ENCODE measurements around the gene DAPK1.

DAPK1 gene

DNA sequence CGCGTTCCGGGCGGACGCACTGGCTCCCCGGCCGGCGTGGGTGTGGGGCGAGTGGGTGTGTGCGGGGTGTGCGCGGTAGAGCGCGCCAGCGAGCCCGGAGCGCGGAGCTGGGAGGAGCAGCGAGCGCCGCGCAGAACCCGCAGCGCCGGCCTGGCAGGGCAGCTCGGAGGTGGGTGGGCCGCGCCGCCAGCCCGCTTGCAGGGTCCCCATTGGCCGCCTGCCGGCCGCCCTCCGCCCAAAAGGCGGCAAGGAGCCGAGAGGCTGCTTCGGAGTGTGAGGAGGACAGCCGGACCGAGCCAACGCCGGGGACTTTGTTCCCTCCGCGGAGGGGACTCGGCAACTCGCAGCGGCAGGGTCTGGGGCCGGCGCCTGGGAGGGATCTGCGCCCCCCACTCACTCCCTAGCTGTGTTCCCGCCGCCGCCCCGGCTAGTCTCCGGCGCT, at the start of gene DAPK1:
Gene DAPK1, plus strand, starts transcription at position 264 of the 442 bp plus-strand sequence. CDS start 1,211 bp downstream, outside the sequence.
- peak; percentile 47 for DNase-seq

DNA sequence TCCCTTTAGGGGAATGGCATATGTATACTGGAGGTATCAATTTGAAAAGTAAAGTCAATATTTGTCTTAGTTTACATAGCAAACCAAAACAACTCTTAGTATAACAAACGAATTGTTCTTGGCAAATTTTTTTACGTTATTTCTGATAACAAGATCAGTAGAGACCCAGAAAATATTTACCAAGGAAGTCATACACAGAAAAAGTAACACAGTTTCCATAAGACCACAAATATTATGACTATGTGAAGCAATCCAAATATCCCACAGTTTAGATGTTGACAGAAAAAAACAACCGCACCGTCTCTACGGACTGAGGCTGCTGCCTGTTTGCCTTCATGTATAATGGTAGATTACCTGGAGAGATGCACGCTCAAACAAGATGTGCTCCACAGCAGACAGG, 46.5 kb upstream of the DAPK1 start:
- DNase-seq, result peak; percentile 45

GRCh38 chr9:87455407-87455806, 42.3 kb upstream of the DAPK1 start:
- DNase-seq, result no peak

GRCh38 chr9:87461256-87461655, 36.4 kb upstream of the DAPK1 start:
- DNase-seq, result no peak

GRCh38 chr9:87464110-87464991, 33.3 kb upstream of the DAPK1 start:
- DNase-seq, result no peak

DNA sequence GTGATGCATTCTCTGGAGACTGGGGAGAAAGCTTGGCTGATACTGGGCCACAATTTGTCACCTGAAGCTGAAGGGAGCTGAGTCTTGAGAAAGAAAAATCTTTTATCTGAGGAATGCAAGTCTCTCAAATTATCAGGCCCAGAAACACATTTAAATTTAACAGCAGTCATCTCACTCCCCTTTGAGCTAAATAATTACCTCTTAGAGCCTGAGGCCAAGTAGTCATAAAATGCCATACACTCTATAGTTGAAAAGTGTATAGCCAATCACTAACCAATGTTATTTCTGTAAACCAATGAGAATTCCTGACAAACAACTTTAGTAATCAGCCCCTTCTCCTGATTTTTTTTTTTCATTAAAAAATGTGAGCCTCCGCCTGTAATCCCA, 32.7 kb upstream of the DAPK1 start:
- DNase-seq, result no peak

DNA sequence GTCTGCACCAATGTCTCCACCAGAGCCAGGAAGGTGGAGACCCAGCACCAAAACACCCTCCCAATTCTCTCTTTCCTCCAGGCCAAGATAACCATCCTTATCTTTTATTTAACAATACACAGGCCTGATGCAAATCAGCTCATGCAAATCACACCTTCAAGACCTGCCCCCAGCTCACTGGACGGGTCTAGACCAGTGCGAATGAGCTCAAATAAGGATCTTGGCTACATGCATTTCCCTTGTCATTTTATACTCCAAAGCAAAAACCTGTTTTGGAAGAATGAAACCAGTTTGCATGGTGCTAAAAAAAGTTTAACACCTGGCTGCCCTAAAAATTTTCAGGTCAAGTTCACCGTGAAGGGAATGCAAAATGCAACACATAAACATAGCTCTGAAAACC, 31.9 kb upstream of the DAPK1 start:
- no peak for DNase-seq

- DNase-seq, result no peak
Observed at GRCh38 chr9:87467187-87467586, 30.5 kb upstream of the DAPK1 start.

DNA sequence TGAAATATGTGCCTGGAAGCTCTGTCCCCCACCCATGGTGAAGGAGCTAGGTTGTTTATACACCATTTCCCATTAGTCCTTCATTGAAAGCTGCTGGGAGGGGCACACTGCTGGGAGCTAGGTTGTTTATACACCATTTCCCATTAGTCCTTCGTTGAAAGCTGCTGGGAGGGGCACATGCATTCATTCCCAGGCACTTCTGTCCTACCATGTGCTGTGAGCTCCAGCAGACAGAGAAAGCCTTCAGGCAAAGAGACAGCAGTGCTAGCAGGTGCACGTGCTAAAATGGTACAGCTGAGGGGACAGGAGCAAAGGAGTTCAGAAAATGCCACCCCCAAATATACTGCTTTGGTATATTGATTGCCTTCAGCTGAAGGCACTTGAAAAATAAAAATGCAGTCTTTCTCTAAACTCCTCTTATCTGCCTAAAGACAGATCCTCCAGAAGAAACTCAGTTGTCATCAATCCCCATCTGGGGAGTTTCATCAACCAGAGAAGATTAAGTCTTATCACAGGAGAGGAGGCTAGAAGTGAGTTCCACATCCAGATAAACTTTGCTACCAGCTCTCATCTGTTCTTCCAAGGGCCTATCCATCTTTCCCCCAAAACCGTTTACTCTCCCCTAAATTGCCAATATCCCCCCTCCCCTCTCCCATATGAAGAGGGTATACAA, 27.7 kb upstream of the DAPK1 start:
- no peak for DNase-seq

DNA sequence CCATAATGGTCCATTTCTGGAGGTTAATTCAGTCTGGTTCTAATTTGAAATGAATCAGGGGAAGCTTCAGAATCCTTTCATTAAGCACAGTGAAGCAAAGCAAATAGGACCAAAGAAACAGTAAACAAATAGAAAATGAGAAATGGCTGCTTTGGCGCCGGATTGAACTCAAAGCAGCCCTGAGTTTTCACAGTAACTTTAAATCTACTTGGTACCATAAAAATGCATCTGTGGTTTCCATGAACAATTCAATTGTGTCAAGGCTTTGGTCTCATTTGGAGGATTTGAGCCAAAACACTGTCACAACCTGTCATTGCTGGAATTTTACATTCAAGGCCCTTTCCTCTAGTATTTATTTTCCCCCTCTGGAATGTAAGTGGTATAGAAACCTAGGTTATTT, 25.9 kb upstream of the DAPK1 start:
- no peak for DNase-seq

GRCh38 chr9:87475463-87475862, 22.2 kb upstream of the DAPK1 start:
- no peak for DNase-seq

GRCh38 chr9:87478226-87478992, 19.3 kb upstream of the DAPK1 start:
- DNase-seq, result no peak

DNA sequence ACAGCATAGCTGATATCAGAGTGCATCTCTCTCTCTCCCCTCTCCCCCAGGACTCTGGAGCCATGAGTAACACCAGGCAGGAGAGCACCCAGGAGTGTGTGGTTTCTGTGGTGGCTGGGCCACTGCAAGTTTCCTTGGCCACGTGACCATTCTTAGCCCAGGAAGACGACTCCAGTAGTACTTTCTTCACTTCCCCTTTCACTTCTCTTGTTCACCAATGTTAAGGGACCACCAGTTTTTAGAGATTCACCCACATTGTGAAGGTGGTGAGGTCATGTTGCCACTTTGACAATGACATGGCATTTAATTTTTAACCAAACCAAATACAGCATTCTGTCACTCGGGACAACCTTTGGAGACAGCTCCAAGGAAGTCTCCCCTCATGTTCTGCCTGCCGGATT, 17.9 kb upstream of the DAPK1 start:
- no peak for DNase-seq

DNA sequence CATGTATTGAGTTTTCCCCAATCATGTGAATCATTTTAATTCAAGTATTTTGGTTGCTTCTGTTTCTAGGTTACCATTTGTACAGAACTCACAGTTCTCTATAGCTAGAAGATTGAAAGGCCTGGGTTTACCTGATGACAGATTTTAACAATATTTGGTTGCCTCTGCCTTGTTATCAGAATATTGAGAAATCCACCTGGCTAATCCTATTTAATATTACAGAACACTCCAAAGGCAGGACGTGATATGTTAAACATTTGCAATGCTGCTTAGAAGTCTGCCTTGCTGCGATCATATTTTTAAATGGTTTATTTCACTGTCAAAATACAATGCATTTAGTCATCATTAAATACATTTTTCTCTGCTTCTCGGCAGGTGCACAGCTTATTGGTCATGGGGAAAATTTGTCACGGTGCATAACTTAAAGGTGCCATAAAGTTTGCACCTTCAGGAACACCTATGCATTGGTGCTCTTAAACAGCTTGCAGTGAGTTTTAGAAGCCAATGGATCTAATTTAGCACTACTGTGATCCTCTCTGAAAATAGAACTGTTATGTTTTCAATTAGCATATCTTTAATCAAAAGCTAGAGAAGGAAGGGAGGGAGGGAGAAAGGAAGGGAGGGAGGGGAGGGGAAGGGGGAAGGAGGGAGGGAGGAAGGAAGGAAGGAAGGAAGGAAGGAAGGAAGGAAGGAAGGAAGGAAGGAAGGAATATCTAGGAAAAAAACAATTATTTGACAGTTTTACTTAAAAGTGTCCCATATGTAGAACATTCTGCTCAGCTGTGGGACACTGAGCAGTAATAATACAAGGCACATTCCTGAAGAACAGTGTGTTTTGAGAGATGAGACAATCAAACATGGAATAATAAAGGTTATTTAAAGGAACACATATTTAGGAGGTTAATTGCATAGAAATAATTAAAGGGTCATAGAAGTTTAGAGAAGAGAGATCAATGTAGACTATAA, 15.5 kb upstream of the DAPK1 start:
- no peak for DNase-seq

DNA sequence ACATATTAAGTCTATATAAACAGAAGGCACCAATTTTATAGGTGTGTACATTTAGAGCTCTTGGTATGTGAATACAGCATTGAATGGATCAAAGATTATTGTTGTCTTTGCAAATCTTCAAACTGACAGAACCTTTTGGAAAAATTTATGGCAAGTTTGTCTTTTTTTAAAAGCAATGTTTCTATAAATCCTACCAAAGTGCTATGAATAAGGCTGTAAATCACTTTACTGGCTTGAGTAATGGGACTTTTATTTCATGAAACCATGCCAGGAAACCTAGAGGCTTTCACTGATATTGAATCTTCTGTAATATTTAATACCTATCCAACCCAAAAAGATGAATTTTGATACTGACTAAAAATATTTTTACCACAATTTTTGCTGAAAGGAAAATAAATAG, 7.4 kb upstream of the DAPK1 start:
- no peak for DNase-seq

DNA sequence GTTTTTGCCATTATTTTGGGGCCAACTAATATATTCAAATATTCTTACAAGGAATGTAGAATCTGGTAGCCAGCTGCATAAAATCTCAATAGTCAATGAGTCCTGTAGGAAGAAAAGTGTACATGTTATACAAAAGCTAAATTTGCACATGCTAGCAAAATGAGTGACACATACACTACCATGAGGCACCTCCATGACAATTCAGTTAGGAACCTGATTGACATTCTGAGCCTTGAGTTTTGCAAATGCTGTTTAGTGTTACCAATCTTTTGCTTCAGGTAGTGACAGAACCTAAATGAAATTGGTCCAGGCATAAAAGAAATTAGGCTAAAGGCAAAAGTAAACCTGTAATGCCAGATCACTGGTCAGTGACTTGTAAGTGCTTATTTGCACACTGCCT, 6.8 kb upstream of the DAPK1 start:
- DNase-seq, result no peak

DNA sequence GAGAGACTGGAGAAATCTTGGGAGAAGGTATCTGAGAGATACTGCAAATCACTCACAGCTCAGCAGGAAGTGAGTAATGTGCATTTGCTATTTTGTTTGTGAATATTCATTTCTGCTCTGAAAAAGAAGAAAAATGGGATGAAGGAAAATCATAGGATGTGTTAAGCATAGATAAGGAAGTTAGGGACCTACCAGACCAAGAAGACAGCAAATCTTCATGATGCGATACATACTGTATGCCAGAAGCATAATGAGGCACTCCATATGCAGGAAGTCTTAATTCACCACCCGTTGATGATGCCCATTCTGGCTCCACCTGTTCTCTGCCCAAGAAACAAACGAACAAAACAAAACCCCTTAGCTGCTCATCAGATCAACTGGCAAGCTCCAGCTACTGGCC, 6.1 kb upstream of the DAPK1 start:
- DNase-seq, result no peak

DNA sequence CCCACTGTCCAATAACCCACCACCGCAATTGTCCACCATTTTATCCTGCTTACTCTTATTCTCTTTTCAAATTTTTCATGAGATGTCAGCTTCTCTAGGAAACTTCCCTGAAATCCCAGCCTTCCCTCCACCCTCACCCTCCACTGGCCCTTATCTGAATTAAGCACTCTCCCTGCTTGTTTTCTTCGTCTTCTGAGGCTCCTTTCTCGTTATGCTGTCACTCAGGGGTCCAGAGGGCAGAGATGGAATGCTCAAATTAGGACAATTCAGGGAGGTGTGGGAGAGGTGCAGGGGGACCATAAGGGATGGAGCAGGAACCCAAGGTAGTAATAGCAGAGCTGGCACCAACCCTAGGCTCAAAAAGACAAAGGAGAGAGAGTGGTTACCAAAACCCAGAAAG, 5.0 kb upstream of the DAPK1 start:
- no peak for DNase-seq

- DNase-seq, result no peak
Observed at GRCh38 chr9:87494970-87495471, 2.6 kb upstream of the DAPK1 start.

GRCh38 chr9:87497080-87497603, 525 bp upstream of the DAPK1 start:
- DNase-seq, result no peak

DNA sequence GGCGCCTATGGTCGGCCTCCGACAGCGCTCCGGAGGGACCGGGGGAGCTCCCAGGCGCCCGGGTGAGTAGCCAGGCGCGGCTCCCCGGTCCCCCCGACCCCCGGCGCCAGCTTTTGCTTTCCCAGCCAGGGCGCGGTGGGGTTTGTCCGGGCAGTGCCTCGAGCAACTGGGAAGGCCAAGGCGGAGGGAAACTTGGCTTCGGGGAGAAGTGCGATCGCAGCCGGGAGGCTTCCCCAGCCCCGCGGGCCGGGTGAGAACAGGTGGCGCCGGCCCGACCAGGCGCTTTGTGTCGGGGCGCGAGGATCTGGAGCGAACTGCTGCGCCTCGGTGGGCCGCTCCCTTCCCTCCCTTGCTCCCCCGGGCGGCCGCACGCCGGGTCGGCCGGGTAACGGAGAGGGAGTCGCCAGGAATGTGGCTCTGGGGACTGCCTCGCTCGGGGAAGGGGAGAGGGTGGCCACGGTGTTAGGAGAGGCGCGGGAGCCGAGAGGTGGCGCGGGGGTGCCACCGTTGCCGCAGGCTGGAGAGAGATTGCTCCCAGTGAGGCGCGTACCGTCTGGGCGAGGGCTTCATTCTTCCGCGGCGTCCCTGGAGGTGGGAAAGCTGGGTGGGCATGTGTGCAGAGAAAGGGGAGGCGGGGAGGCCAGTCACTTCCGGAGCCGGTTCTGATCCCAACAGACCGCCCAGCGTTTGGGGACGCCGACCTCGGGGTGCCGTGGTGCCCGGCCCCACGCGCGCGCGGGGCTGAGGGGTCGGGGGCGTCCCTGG, 561 bp downstream of the DAPK1 start:
- no peak for DNase-seq

Measured in NCI-H1417 treated with DMSO at 0.1 percent for 48 hours (cell line).